HG03521 (cell line): ENCODE data around the gene CD79A.
"Not testable (repeated sequence)": the region's sequence is repeated elsewhere in the genome, so short reads cannot be mapped to it uniquely, and the experiment has no call there.

Experiments used
- ATAC-seq: cut with Tn5 transposase; IDR thresholded peaks from one replicate; pipeline ENCODE4 v1.9.1; 2021; ENCODE audit warnings: mild to moderate bottlenecking, moderate library complexity; ENCODE audit not compliant: unreplicated experiment

Gene CD79A

GRCh38 chr19:41904118-41904870 is 27.2 kb downstream of the CD79A start:
- no peak for ATAC-seq

GRCh38 chr19:41905273-41906002 is 28.4 kb downstream of the CD79A start:
- ATAC-seq, result no peak

- no peak for ATAC-seq
Measured at GRCh38 chr19:41906271-41906670, 29.2 kb downstream of the CD79A start.

- ATAC-seq, result no peak
Measured at GRCh38 chr19:41906916-41907680, 30.0 kb downstream of the CD79A start.

GRCh38 chr19:41907994-41908615 is 31.0 kb downstream of the CD79A start:
- ATAC-seq, result no peak

- ATAC-seq, result no peak
Measured at GRCh38 chr19:41908724-41909464, 31.8 kb downstream of the CD79A start.

GRCh38 chr19:41909706-41910105 is 32.6 kb downstream of the CD79A start:
- ATAC-seq, result no peak

- no peak for ATAC-seq
Measured at GRCh38 chr19:41910240-41910991, 33.3 kb downstream of the CD79A start.

- no peak for ATAC-seq
Measured at GRCh38 chr19:41910992-41911888, 34.2 kb downstream of the CD79A start.

GRCh38 chr19:41911889-41912731 is 35.0 kb downstream of the CD79A start:
- no peak for ATAC-seq

- no peak for ATAC-seq
Measured at GRCh38 chr19:41912899-41913537, 35.9 kb downstream of the CD79A start.

- no peak for ATAC-seq
Measured at GRCh38 chr19:41913538-41914423, 36.7 kb downstream of the CD79A start.

- not testable (repeated sequence) for ATAC-seq
Measured at GRCh38 chr19:41914424-41914834, 37.4 kb downstream of the CD79A start.

GRCh38 chr19:41915021-41915775 is 38.1 kb downstream of the CD79A start:
- ATAC-seq, result no peak

- ATAC-seq, result no peak
Measured at GRCh38 chr19:41915776-41916414, 38.8 kb downstream of the CD79A start.
